Ovary (tissue), 3 donors: ENCODE results near the gene SLC39A11.

ENCODE experiments used
- CTCF ChIP-seq, 3 donors: fragments of 450-650 bp in 2 of 3; fragments of 200-600 bp in 1 of 3; IDR thresholded peaks; one replicate each; pipeline versions ENCODE4 v1.5.1 to v1.8.0; 2016 to 2022; ENCODE audit warnings: antibody characterized with exemption in 3 of 3, mild to moderate bottlenecking in 1 of 3
- POLR2A ChIP-seq: fragments of 450-650 bp; IDR thresholded peaks from one replicate; pipeline ENCODE4 v1.6.1; 2017; ENCODE audit warnings: antibody characterized with exemption, mild to moderate bottlenecking, moderate library complexity
- donor health status: DM: no; HTN: no; CAD: no.

- no peak for TF ChIP-seq CTCF (IDR thresholded peaks at IDR 0.05)
- no peak for TF ChIP-seq POLR2A
These were observed 29.8 kb downstream of the SLC39A11 start for GRCh38 chr17:73062726-73063125.
